NCI-H1694 treated with DMSO at 0.1 percent for 48 hours (cell line): ENCODE measurements around the gene ZRANB1.
"Not testable (repeated sequence)": the region's sequence is repeated elsewhere in the genome, so short reads cannot be mapped to it uniquely, and the experiment has no call there.

ENCODE experiments used
- DNase-seq: peaks from one replicate; lab custom pipeline; 2025; lab: John Stamatoyannopoulos, UW

ZRANB1 gene

DNA sequence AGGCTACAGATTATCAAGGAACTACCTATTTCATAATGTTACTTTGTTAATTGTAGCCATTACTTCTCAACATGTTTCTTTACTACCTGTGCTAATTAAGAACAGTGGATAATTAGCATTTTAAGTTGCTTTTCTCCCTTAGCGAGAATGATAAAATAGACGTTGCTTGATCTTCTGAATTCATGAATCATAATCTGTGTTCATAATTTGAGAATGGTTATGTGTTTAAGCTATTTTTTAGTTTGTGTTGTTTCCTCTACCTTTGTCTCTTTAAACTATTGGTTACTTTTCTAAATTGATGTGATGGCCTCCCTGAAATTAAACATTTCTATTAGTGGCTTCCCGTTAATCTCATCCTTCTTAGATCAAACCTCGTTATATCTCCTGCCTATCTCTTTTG is at the start of gene ZRANB1:
Gene ZRANB1 (plus strand): TSS at position 301 of the 400 bp plus-strand sequence. CDS start 371 bp downstream, outside the sequence.
- DNase-seq: no peak

DNA sequence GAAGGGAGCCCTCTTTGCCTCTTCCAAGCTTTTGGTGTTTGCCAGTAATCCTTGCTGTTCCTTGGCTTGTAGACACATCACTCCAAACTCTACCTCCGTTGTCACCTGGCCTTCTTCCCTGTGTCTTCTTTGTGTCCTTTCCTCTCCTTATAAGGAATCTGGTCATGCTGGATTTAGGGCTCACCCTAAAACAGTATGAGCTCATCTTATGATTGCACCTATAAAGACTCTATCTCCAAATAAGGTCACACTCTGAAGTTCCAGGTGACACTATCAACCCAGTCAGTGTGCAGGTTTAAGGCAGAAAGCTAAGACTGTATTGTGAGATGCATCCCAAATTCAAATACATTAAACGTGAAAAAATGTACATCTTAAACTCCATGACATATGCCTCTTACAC is 49.0 kb upstream of the ZRANB1 start:
- DNase-seq: no peak

GRCh38 chr10:124894569-124895215 is 47.2 kb upstream of the ZRANB1 start:
- no peak for DNase-seq

DNA sequence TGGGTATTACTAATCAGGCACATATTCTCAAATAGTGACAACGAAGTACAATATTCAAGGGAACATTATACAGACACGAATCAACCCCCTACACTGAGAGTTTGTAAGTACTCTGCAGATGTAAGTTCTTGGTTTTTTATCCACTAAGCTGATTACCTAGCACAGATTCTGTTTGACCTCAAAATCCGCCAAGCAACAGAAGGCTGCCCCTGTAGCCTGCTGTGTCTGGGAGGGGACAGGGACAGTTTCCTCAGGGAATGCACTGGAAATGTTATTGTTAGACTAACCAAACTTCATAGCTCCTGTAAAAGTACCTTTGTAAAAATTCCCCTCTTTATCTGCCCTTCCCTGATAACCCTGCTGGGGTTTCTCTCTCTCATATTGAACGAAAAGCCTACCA is 45.2 kb upstream of the ZRANB1 start:
- no peak for DNase-seq

- no peak for DNase-seq
Observed at GRCh38 chr10:124898471-124898870, 43.5 kb upstream of the ZRANB1 start.

- no peak for DNase-seq
Observed at GRCh38 chr10:124899151-124899550, 42.8 kb upstream of the ZRANB1 start.

DNA sequence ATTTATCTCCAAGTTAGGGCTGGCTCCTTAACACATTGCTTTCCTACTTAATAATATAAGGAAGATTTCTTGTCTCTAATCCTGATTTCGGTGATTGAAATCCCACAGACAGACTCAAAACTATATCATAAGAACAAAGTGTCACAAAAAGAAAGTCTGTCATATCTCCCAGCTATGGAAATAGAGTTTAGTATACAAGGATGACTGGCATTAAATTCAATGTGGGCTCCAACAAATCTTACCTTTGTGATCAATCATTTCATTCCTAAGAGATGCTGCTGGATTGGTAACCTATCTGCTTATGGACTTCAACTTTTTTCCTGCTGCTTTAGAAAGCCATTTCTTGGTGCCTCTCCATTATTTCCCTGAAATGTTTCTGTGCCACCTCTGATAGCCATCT is 39.5 kb upstream of the ZRANB1 start:
- DNase-seq: no peak

- no peak for DNase-seq
Observed at GRCh38 chr10:124903111-124903510, 38.8 kb upstream of the ZRANB1 start.

- no peak for DNase-seq
Observed at GRCh38 chr10:124904796-124905195, 37.1 kb upstream of the ZRANB1 start.

GRCh38 chr10:124906551-124907001 is 35.3 kb upstream of the ZRANB1 start:
- DNase-seq: no peak

DNA sequence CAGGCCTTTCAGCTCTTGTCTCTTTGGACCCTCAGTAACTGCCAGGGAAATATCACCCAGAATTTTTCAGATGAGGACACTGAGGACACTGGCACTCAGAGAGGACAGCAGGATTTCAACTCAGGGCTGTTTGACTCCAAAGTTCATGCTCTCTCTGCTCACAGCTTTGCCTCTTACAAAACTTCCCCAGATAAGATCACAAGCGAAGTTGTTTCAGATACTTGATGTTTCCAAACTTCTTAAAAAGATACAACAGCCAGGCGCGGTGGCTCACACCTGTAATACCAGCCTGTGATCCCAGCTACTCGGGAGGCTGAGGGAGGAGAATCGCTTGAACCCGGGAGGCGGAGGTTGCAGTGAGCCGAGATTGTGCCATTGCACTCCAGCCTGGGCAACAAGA is 32.4 kb upstream of the ZRANB1 start:
- no peak for DNase-seq

- DNase-seq: no peak
Observed at GRCh38 chr10:124911124-124912067, 30.5 kb upstream of the ZRANB1 start.

- no peak for DNase-seq
Observed at GRCh38 chr10:124912101-124912886, 29.6 kb upstream of the ZRANB1 start.

- DNase-seq: no peak
Observed at GRCh38 chr10:124913167-124913566, 28.8 kb upstream of the ZRANB1 start.

DNA sequence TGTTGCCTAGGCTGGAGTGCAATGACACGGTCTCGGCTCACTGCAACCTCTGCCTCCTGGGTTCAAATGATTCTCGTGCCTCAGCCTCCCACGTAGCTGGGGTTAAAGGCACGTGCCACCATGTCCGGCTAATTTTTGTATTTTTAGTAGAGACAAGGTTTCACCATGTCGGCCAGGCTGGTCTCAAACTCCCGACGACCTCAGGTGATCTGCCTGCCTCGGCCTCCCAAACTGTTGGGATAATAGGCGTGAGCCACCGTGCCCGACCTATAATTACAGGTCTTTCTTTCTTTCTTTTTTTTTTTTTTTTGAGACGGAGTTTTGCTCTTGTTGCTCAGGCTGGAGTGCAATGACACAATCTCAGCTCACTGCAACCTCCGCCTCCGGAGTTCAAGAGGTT is 27.5 kb upstream of the ZRANB1 start:
- DNase-seq: not testable (repeated sequence)

- DNase-seq: no peak
Observed at GRCh38 chr10:124916098-124916584, 25.8 kb upstream of the ZRANB1 start.

DNA sequence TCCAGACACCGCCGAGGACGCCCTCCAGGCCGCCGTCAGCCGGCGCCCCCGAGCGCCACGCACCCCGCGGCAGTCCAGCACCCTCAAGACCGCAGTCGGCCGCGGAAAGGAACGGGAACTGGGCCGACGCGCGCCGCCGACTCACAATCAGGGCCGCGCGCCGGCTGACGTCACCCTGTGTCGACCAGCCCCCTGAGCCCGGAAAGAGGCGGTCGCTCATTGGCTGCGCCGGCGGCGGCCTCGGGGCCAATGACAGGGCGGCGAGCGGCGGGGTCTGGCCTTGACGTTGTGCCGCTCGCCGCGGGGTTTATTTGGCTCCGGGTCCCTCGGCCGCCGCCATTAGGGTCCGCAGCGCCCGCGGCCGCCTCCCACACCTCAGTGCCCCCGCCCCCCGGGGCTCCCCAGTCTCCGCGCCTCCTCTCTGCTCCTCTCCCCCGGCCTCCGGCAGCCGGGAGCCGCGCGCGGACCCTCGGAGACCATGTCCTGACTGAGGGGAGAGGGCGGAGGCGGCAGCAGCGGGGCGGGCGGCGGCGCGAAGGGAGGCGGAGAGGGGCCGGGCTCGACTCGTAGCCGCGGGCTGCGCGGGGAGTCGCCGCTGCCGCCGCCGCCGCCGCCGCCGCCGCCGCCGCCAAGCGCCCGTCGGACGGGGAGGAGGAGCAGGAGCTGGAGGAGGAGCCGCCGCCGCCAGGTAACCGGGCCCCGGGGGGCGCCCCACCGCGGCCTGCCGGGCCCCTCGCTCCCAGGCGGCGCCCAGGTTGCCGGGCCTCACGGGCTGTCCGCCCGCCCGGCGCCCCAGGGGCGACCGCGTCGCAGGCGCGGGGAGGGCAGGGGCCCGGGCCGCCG is 25.1 kb upstream of the ZRANB1 start:
- DNase-seq: peak; percentile 45

- DNase-seq: no peak
Observed at GRCh38 chr10:124917428-124918190, 24.3 kb upstream of the ZRANB1 start.

DNA sequence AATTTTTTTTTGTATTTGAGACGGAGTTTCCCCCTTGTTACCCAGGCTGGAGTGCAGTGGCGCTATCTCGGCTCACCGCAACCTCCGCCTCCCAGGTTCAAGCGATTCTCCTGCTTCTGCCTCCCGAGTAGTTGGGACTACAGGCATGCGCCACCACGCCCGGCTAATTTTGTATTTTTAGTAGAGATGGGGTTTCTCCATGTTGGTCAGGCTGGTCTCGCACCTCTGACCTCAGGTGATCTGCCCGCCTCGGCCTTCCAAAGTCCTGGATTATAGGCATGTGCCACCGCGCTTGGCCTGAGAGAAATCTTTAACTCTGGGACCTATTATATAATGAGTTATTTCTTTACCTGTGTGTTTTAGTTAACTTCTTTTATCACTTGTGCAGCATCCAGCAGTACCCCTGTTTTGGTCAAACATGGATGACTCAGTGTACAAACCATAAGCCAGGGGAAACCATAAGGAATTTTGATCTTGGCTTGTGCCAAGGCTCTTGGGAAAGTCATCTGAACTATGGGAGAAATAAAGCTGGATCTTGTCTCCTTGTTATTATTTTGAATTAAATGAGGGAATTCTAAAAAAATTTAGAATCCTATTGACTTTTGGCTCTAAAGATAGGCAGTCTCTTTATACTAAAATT is 23.6 kb upstream of the ZRANB1 start:
- DNase-seq: no peak

GRCh38 chr10:124918906-124919305 is 23.0 kb upstream of the ZRANB1 start:
- no peak for DNase-seq
